Measurements from ENCODE around the gene HEXIM2. TPM values are rescaled to one million over a fixed set of nuclear protein-coding genes. Genes with fewer than 3 reads are reported as not detected.

Gene HEXIM2
- total and polyA plus RNA-seq, 2 of the 13 experiments (the other 11 are each of a cell fraction or from before 2014, with no cell fraction given), result 27.1 to 32.4 TPM

DNA sequence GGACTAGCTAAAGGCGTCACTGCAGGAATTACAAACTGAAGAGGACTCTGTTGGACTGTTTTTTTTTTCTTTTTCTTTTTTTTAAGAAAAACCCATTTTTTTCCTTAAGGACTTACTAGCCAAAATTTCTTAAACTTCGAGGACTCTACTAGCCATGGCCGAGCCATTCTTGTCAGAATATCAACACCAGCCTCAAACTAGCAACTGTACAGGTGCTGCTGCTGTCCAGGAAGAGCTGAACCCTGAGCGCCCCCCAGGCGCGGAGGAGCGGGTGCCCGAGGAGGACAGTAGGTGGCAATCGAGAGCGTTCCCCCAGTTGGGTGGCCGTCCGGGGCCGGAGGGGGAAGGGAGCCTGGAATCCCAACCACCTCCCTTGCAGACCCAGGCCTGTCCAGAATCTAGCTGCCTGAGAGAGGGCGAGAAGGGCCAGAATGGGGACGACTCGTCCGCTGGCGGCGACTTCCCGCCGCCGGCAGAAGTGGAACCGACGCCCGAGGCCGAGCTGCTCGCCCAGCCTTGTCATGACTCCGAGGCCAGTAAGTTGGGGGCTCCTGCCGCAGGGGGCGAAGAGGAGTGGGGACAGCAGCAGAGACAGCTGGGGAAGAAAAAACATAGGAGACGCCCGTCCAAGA, 12.5 kb upstream of the HEXIM2 start (continued):
- no peak; the same call in 1 of the 2 replicates for TF ChIP-seq REL (CRISPR knock-in tag; conservative IDR thresholded peaks at IDR 0.05)
- TF ChIP-seq ZNF773 (CRISPR knock-in tag; IDR thresholded peaks at IDR 0.05; ENCODE audit: borderline replicate concordance), result 0 out of 2 replicates have a peak, but pooled peaks have one; percentile 61
- no peak; the same call in 1 of the 2 replicates for TF ChIP-seq RBFOX2 (IDR thresholded peaks at IDR 0.05; ENCODE audit: low read depth, low read length)
- no peak for TF ChIP-seq ZNF383 (CRISPR knock-in tag; IDR thresholded peaks at IDR 0.05; ENCODE audit: borderline replicate concordance)
- peak; percentile 46 for TF ChIP-seq FOSL2 (CRISPR knock-in tag; IDR thresholded peaks at IDR 0.05)
- no peak for TF ChIP-seq ZNF468 (CRISPR knock-in tag; IDR thresholded peaks at IDR 0.05)
- TF ChIP-seq GATAD2A (CRISPR knock-in tag; IDR thresholded peaks at IDR 0.05), result peak; percentile 58
- no peak for TF ChIP-seq MAFF (IDR thresholded peaks at IDR 0.05; ENCODE audit: low read depth, low read length)
- TF ChIP-seq, protein P1, sequence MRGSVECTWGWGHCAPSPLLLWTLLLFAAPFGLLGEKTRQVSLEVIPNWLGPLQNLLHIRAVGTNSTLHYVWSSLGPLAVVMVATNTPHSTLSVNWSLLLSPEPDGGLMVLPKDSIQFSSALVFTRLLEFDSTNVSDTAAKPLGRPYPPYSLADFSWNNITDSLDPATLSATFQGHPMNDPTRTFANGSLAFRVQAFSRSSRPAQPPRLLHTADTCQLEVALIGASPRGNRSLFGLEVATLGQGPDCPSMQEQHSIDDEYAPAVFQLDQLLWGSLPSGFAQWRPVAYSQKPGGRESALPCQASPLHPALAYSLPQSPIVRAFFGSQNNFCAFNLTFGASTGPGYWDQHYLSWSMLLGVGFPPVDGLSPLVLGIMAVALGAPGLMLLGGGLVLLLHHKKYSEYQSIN (CRISPR knock-in tag; IDR thresholded peaks at IDR 0.05; ENCODE audit: borderline replicate concordance), result no peak
- no peak; the same call in 1 of the 2 replicates for TF ChIP-seq THYN1 (CRISPR knock-in tag; IDR thresholded peaks at IDR 0.05; ENCODE audit: borderline replicate concordance, low read depth)
- TF ChIP-seq NFYB (CRISPR knock-in tag; IDR thresholded peaks at IDR 0.05), result no peak
- no peak for TF ChIP-seq CREM (IDR thresholded peaks at IDR 0.05)
- no peak for TF ChIP-seq CREM (CRISPR knock-in tag; IDR thresholded peaks at IDR 0.05)
- TF ChIP-seq SCMH1 (CRISPR knock-in tag; IDR thresholded peaks at IDR 0.05; ENCODE audit: borderline replicate concordance), result no peak
- TF ChIP-seq ZNF530 (CRISPR knock-in tag; IDR thresholded peaks at IDR 0.05; ENCODE audit: low read depth), result no peak
- no peak for TF ChIP-seq FOXP1 (IDR thresholded peaks at IDR 0.05)
- no peak for TF ChIP-seq FOXP1 (CRISPR knock-in tag; IDR thresholded peaks at IDR 0.05)
- TF ChIP-seq SYNCRIP (IDR thresholded peaks at IDR 0.05; ENCODE audit: insufficient read depth, low read depth, low read length), result no peak
- TF ChIP-seq ZNF224 (CRISPR knock-in tag; IDR thresholded peaks at IDR 0.05), result no peak
- TF ChIP-seq, protein P2, sequence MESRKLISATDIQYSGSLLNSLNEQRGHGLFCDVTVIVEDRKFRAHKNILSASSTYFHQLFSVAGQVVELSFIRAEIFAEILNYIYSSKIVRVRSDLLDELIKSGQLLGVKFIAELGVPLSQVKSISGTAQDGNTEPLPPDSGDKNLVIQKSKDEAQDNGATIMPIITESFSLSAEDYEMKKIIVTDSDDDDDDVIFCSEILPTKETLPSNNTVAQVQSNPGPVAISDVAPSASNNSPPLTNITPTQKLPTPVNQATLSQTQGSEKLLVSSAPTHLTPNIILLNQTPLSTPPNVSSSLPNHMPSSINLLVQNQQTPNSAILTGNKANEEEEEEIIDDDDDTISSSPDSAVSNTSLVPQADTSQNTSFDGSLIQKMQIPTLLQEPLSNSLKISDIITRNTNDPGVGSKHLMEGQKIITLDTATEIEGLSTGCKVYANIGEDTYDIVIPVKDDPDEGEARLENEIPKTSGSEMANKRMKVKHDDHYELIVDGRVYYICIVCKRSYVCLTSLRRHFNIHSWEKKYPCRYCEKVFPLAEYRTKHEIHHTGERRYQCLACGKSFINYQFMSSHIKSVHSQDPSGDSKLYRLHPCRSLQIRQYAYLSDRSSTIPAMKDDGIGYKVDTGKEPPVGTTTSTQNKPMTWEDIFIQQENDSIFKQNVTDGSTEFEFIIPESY (CRISPR knock-in tag; IDR thresholded peaks at IDR 0.05), result peak; percentile 77
- TF ChIP-seq, protein P3, sequence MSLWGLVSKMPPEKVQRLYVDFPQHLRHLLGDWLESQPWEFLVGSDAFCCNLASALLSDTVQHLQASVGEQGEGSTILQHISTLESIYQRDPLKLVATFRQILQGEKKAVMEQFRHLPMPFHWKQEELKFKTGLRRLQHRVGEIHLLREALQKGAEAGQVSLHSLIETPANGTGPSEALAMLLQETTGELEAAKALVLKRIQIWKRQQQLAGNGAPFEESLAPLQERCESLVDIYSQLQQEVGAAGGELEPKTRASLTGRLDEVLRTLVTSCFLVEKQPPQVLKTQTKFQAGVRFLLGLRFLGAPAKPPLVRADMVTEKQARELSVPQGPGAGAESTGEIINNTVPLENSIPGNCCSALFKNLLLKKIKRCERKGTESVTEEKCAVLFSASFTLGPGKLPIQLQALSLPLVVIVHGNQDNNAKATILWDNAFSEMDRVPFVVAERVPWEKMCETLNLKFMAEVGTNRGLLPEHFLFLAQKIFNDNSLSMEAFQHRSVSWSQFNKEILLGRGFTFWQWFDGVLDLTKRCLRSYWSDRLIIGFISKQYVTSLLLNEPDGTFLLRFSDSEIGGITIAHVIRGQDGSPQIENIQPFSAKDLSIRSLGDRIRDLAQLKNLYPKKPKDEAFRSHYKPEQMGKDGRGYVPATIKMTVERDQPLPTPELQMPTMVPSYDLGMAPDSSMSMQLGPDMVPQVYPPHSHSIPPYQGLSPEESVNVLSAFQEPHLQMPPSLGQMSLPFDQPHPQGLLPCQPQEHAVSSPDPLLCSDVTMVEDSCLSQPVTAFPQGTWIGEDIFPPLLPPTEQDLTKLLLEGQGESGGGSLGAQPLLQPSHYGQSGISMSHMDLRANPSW (CRISPR knock-in tag; IDR thresholded peaks at IDR 0.05; ENCODE audit: borderline replicate concordance), result peak; percentile 57; the same call in 1 of the 2 replicates
- TF ChIP-seq ZNF674 (CRISPR knock-in tag; IDR thresholded peaks at IDR 0.05; ENCODE audit: low read depth), result no peak
- TF ChIP-seq FOXM1 (CRISPR knock-in tag; IDR thresholded peaks at IDR 0.05), result no peak
- TF ChIP-seq ARNT (IDR thresholded peaks at IDR 0.05), result no peak
- TF ChIP-seq ZNF879 (CRISPR knock-in tag; IDR thresholded peaks at IDR 0.05), result no peak
- TF ChIP-seq, protein P4, sequence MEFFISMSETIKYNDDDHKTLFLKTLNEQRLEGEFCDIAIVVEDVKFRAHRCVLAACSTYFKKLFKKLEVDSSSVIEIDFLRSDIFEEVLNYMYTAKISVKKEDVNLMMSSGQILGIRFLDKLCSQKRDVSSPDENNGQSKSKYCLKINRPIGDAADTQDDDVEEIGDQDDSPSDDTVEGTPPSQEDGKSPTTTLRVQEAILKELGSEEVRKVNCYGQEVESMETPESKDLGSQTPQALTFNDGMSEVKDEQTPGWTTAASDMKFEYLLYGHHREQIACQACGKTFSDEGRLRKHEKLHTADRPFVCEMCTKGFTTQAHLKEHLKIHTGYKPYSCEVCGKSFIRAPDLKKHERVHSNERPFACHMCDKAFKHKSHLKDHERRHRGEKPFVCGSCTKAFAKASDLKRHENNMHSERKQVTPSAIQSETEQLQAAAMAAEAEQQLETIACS (CRISPR knock-in tag; IDR thresholded peaks at IDR 0.05), result peak; percentile 43; the same call in 1 of the 2 replicates
